NT2/D1 (cell line): ENCODE results near the gene LEMD2.

ENCODE experiments used
- DNase-seq: peaks from one replicate; pipeline ENCODE4 v3.0.0-alpha.2; 2011; ENCODE audit warnings: low read depth, low spot score
- H3K27me3 ChIP-seq: 2 replicates; pipeline ENCODE4 v1.6.0; 2011; ENCODE audit warnings: mild to moderate bottlenecking; ENCODE audit not compliant: insufficient read length, insufficient read depth
- H3K36me3 ChIP-seq: 2 replicates; pipeline ENCODE4 v1.6.1; 2011; ENCODE audit warnings: mild to moderate bottlenecking, low read length, mixed read lengths; ENCODE audit not compliant: insufficient read depth, insufficient read length
- H3K4me1 ChIP-seq: 2 replicates; pipeline ENCODE4 v1.5.1; 2011; ENCODE audit not compliant: insufficient read depth, insufficient read length
- H3K4me3 ChIP-seq: 2 replicates; pipeline ENCODE4 v1.5.1; 2011; ENCODE audit warnings: low read depth; ENCODE audit not compliant: insufficient read length
- H3K9ac ChIP-seq: 2 replicates; pipeline ENCODE4 v1.6.0; 2011; ENCODE audit warnings: low read depth; ENCODE audit not compliant: insufficient read length
- H3K9me3 ChIP-seq: 2 replicates; pipeline ENCODE4 v1.5.1; 2011; ENCODE audit warnings: mild to moderate bottlenecking, low read length; ENCODE audit not compliant: insufficient read depth
- SUZ12 ChIP-seq: IDR thresholded peaks from 2 replicates; pipeline ENCODE4 v1.6.1; 2011; ENCODE audit not compliant: insufficient read length, insufficient read depth; ENCODE audit errors: extremely low read depth
- YY1 ChIP-seq: IDR thresholded peaks from 2 replicates; pipeline ENCODE4 v1.6.1; 2011; ENCODE audit not compliant: insufficient read length, insufficient read depth
- ZNF274 ChIP-seq: IDR thresholded peaks from 2 replicates; pipeline ENCODE4 v1.6.1; 2011; ENCODE audit warnings: mild to moderate bottlenecking, low read depth, low read length

Gene LEMD2

GRCh38 chr6:33777398-33778388 lies 11.2 kb downstream of the LEMD2 start:
- H3K36me3 ChIP-seq, result peaks cover 87% of the 10 kb centered on the region

GRCh38 chr6:33776764-33777163 lies 12.2 kb downstream of the LEMD2 start:
- H3K9ac ChIP-seq, result no peak overlapping the region
- peaks cover 40% of the 10 kb centered on the region for H3K4me1 ChIP-seq
- peaks cover 86% of the 10 kb centered on the region for H3K36me3 ChIP-seq
- H3K27me3 ChIP-seq, result no peaks in the 10 kb centered on the region
- TF ChIP-seq SUZ12, result no peak
- TF ChIP-seq ZNF274, result no peak
- no peak for TF ChIP-seq YY1
- DNase-seq, result no peak
- H3K4me3 ChIP-seq, result no peak overlapping the region
- H3K9me3 ChIP-seq, result no peaks in the 10 kb centered on the region

More at GRCh38 chr6:33777398-33778388, 11.2 kb downstream of the LEMD2 start:
- TF ChIP-seq YY1 (no peak), ZNF274 (no peak), SUZ12 (no peak)
- Histone ChIP-seq H3K9ac (peak overlapping the region; percentile 17), H3K4me3 (no peak overlapping the region), H3K27me3 (no peaks in the 10 kb centered on the region), H3K4me1 (peaks cover 36% of the 10 kb centered on the region), H3K9me3 (no peaks in the 10 kb centered on the region)
- no peak for DNase-seq

- TF ChIP-seq YY1, result no peak
- no peak for TF ChIP-seq SUZ12
- no peak for TF ChIP-seq ZNF274
- no peak overlapping the region for H3K9ac ChIP-seq
- no peak for DNase-seq
- H3K9me3 ChIP-seq, result no peaks in the 10 kb centered on the region
- H3K36me3 ChIP-seq, result peaks cover 84% of the 10 kb centered on the region
- no peak overlapping the region for H3K4me3 ChIP-seq
- no peaks in the 10 kb centered on the region for H3K27me3 ChIP-seq
- peaks cover 39% of the 10 kb centered on the region for H3K4me1 ChIP-seq
Measured at GRCh38 chr6:33776186-33776585, 12.7 kb downstream of the LEMD2 start.

GRCh38 chr6:33774774-33775173 lies 14.2 kb downstream of the LEMD2 start:
- H3K36me3 ChIP-seq, result peaks cover 73% of the 10 kb centered on the region
- no peak overlapping the region for H3K9ac ChIP-seq
- no peaks in the 10 kb centered on the region for H3K9me3 ChIP-seq
- TF ChIP-seq SUZ12, result no peak
- no peak for TF ChIP-seq YY1
- no peak for TF ChIP-seq ZNF274
- DNase-seq, result no peak
- H3K4me1 ChIP-seq, result peaks cover 40% of the 10 kb centered on the region
- H3K4me3 ChIP-seq, result no peak overlapping the region
- H3K27me3 ChIP-seq, result no peaks in the 10 kb centered on the region

GRCh38 chr6:33772902-33773472 lies 15.9 kb downstream of the LEMD2 start:
- Histone ChIP-seq H3K36me3 (peaks cover 56% of the 10 kb centered on the region), H3K4me3 (no peak overlapping the region), H3K9ac (no peak overlapping the region), H3K27me3 (no peaks in the 10 kb centered on the region), H3K9me3 (no peaks in the 10 kb centered on the region), H3K4me1 (peaks cover 31% of the 10 kb centered on the region)
- DNase-seq, result no peak
- no peak for TF ChIP-seq YY1
- TF ChIP-seq SUZ12, result no peak
- no peak for TF ChIP-seq ZNF274

- no peak overlapping the region for H3K4me3 ChIP-seq
- peak overlapping the region; percentile 57 for H3K9ac ChIP-seq
- H3K4me1 ChIP-seq, result peaks cover 26% of the 10 kb centered on the region
- H3K9me3 ChIP-seq, result no peaks in the 10 kb centered on the region
- no peak for DNase-seq
- H3K27me3 ChIP-seq, result no peaks in the 10 kb centered on the region
- peaks cover 48% of the 10 kb centered on the region for H3K36me3 ChIP-seq
- TF ChIP-seq YY1 (no peak), SUZ12 (no peak), ZNF274 (no peak)
Measured at GRCh38 chr6:33772082-33772830, 16.7 kb downstream of the LEMD2 start.
